GM12878 (cell line): ENCODE results near the gene MGAT4C.

Experiments used
- CHD2 ChIP-seq: IDR thresholded peaks from 2 replicates; pipeline ENCODE4 v1.6.1; 2011; ENCODE audit warnings: low read depth, low read length, improper control_type of control experiment, borderline replicate concordance
- GABPA ChIP-seq: IDR thresholded peaks from 2 replicates; pipeline ENCODE4 v1.6.1; 2014; ENCODE audit warnings: antibody characterized with exemption, low read depth, mild to moderate bottlenecking, inconsistent platforms
- HCFC1 ChIP-seq: fragments of 150-350 bp; IDR thresholded peaks from 2 replicates; pipeline ENCODE4 v1.6.1; 2014; ENCODE audit warnings: low read length
- MYC ChIP-seq: IDR thresholded peaks from 2 replicates; pipeline ENCODE4 v1.6.1; 2011; ENCODE audit warnings: mild to moderate bottlenecking, low read length, moderate library complexity, inconsistent platforms; ENCODE audit not compliant: insufficient read depth, insufficient replicate concordance, insufficient read length, severe bottlenecking
- SP1 ChIP-seq: IDR thresholded peaks from one replicate; pipeline ENCODE4 v1.6.1; 2011; ENCODE audit warnings: low read depth, low read length
- STAT3 ChIP-seq: IDR thresholded peaks from 2 replicates; pipeline ENCODE4 v1.6.1; 2011; ENCODE audit warnings: low read depth, low read length, improper control_type of control experiment
- USF2 ChIP-seq: IDR thresholded peaks from 2 replicates; pipeline ENCODE4 v1.6.1; 2011; ENCODE audit warnings: low read depth, low read length, improper control_type of control experiment, borderline replicate concordance
- TF ChIP-seq, protein P1 (sequence below), 3 experiments: IDR thresholded peaks in 2 of 3; conservative IDR thresholded peaks in 1 of 3; 2 replicates each; pipeline ENCODE4 v1.5.1; 2011; ENCODE audit warnings: low read depth in 3 of 3, low read length in 3 of 3, mild to moderate bottlenecking in 3 of 3, control low read depth in 2 of 3, moderate library complexity in 2 of 3, inconsistent platforms in 1 of 3, mixed read lengths in 1 of 3; ENCODE audit not compliant: control insufficient read depth in 2 of 3, insufficient read depth in 1 of 3; ENCODE audit errors: extremely low read depth in 1 of 3
- TF ChIP-seq, protein P2 (sequence below): fragments of 450-650 bp; IDR thresholded peaks from 2 replicates; pipeline ENCODE4 v1.6.1; 2018; ENCODE audit warnings: mild to moderate bottlenecking, low read depth, moderate library complexity; ENCODE audit not compliant: partially characterized antibody
- TF ChIP-seq, protein P3 (sequence below): fragments of 450-650 bp; IDR thresholded peaks from 2 replicates; pipeline ENCODE4 v1.6.1; 2016; ENCODE audit warnings: mild to moderate bottlenecking, moderate library complexity, borderline replicate concordance

DNA sequence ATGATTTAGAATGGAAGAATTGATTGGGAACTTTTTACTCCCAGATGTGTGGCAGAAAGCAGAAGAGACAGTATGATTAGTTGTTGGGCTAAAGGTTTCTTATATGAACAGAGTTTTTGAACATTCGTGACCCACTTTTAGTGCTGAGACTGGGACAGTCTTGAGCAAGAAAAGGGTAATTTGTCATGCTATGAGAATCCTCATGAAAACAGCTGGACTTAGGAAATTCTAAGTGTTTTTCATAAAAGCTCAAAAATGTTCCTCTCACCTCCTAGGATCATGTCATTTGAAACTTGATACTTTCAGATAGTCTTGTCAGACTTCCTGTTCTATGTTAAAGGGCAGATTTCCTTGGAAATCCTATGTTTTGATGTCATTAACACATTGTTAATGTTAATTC, 86.1 kb downstream of the MGAT4C start:
- TF ChIP-seq, protein P1, sequence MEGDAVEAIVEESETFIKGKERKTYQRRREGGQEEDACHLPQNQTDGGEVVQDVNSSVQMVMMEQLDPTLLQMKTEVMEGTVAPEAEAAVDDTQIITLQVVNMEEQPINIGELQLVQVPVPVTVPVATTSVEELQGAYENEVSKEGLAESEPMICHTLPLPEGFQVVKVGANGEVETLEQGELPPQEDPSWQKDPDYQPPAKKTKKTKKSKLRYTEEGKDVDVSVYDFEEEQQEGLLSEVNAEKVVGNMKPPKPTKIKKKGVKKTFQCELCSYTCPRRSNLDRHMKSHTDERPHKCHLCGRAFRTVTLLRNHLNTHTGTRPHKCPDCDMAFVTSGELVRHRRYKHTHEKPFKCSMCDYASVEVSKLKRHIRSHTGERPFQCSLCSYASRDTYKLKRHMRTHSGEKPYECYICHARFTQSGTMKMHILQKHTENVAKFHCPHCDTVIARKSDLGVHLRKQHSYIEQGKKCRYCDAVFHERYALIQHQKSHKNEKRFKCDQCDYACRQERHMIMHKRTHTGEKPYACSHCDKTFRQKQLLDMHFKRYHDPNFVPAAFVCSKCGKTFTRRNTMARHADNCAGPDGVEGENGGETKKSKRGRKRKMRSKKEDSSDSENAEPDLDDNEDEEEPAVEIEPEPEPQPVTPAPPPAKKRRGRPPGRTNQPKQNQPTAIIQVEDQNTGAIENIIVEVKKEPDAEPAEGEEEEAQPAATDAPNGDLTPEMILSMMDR (IDR thresholded peaks at IDR 0.05 in 2 of 3, conservative IDR thresholded peaks at IDR 0.05 in 1 of 3; ENCODE audit: control insufficient read depth in 2 of 3, extremely low read depth in 1 of 3, insufficient read depth in 1 of 3, low read depth in 3 of 3, low read length in 3 of 3) = no peak
- TF ChIP-seq, protein P2, sequence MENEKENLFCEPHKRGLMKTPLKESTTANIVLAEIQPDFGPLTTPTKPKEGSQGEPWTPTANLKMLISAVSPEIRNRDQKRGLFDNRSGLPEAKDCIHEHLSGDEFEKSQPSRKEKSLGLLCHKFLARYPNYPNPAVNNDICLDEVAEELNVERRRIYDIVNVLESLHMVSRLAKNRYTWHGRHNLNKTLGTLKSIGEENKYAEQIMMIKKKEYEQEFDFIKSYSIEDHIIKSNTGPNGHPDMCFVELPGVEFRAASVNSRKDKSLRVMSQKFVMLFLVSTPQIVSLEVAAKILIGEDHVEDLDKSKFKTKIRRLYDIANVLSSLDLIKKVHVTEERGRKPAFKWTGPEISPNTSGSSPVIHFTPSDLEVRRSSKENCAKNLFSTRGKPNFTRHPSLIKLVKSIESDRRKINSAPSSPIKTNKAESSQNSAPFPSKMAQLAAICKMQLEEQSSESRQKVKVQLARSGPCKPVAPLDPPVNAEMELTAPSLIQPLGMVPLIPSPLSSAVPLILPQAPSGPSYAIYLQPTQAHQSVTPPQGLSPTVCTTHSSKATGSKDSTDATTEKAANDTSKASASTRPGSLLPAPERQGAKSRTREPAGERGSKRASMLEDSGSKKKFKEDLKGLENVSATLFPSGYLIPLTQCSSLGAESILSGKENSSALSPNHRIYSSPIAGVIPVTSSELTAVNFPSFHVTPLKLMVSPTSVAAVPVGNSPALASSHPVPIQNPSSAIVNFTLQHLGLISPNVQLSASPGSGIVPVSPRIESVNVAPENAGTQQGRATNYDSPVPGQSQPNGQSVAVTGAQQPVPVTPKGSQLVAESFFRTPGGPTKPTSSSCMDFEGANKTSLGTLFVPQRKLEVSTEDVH = no peak
- TF ChIP-seq, protein P3, sequence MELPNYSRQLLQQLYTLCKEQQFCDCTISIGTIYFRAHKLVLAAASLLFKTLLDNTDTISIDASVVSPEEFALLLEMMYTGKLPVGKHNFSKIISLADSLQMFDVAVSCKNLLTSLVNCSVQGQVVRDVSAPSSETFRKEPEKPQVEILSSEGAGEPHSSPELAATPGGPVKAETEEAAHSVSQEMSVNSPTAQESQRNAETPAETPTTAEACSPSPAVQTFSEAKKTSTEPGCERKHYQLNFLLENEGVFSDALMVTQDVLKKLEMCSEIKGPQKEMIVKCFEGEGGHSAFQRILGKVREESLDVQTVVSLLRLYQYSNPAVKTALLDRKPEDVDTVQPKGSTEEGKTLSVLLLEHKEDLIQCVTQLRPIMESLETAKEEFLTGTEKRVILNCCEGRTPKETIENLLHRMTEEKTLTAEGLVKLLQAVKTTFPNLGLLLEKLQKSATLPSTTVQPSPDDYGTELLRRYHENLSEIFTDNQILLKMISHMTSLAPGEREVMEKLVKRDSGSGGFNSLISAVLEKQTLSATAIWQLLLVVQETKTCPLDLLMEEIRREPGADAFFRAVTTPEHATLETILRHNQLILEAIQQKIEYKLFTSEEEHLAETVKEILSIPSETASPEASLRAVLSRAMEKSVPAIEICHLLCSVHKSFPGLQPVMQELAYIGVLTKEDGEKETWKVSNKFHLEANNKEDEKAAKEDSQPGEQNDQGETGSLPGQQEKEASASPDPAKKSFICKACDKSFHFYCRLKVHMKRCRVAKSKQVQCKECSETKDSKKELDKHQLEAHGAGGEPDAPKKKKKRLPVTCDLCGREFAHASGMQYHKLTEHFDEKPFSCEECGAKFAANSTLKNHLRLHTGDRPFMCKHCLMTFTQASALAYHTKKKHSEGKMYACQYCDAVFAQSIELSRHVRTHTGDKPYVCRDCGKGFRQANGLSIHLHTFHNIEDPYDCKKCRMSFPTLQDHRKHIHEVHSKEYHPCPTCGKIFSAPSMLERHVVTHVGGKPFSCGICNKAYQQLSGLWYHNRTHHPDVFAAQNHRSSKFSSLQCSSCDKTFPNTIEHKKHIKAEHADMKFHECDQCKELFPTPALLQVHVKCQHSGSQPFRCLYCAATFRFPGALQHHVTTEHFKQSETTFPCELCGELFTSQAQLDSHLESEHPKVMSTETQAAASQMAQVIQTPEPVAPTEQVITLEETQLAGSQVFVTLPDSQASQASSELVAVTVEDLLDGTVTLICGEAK = no peak
- no peak for TF ChIP-seq CHD2
- TF ChIP-seq SP1 = no peak
- no peak for TF ChIP-seq MYC
- TF ChIP-seq HCFC1 = no peak
- TF ChIP-seq USF2 = no peak
- no peak for TF ChIP-seq STAT3
- TF ChIP-seq GABPA = no peak
